T-helper 9 cell (primary cell): ENCODE data around the gene PNPLA5.

Experiments used
- DNase-seq: peaks from one replicate; pipeline ENCODE4 v3.0.0-alpha.2; 2020

PNPLA5 gene

DNA sequence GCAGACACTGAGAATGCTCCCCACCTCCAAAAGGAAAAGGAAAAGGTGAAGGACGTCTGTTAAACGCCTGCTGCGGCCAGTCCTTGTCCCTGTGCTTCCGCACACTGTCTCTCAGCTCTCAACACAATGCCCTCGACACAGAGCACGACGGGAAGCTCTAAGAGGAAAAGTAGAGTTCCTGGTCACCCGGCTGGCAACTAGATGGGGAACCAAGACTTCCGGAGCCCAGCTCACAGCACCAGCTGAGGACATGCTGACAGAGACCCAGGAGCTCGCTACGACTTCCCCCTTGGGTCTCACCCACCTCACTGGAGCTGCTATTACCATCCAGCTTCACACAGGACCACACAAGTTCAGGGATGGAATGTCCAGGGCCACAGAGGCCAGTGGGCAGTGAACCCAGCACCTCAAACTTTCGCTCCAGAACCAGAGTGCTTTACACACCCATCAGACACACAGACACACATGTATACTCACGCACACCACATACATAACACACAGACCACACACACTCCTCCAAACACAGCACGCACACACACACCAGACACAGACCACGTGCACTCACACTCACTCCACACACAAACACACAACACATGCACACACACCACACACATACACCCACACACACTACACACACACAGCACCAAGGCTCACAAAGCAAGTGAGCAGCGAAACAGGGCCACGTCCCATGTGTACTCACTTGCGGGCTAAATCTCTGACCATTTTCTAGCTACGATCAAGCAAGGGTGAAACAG lies 39.1 kb downstream of the PNPLA5 start:
- no peak for DNase-seq

DNA sequence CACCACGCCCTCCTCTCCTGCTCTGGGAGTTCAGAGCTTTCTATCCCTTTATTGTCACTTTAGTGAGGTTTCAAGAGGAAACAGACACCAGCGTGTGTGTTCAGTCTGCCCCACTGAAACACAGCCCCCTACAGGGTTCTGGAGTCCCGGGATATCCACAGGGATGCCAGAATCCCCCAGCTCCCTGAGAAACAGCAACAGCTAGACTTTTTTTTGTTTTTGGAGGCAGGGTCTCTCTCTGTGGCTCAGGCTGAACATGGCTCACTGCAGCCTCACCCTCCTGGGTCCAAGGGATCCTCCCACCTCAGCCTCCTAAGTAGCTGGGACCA lies 39.9 kb downstream of the PNPLA5 start:
- DNase-seq = no peak

DNA sequence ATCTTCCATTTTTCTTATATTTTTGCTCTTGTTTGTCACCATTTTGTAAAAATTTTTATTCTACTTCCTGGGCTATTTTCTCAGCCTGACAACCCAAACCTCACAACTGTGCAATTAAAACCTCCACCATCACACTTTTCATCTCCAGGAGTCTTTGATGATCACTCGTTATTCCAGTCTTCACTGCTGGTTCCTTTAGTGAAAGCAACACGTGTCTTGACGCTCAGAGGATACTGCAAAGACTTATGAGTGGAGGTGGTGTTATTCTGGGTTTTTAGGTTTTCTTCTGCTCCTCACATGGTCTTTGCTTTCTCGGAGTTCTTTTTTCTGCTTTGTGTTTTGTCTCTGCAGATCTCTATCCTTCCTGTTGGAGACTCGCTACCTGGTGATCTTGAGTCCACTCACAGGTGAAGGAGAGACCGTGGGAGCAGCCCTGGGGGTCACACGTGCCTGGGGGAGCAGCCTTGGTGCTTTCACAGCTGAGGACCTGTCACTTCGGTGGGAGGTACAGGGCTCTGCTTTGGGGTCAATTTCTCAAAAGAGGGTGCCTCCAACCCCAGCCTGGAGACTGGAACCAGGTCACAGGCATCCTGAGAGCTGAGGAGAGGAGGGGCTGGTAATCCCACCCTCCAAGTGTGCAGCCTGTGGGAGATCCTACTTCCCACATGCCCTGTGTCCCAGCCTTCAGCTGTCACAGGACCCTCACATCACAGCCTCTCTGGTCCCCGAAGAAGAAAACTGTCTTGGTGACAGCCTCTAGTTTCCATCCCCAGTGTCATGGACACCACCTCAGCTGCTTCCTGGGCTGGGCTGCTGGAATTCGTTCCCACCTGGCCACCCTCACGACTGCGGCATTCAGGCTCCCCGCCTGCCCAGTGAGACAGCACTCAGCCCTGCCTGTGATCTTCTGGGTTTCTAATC lies 40.5 kb downstream of the PNPLA5 start:
- no peak for DNase-seq

DNA sequence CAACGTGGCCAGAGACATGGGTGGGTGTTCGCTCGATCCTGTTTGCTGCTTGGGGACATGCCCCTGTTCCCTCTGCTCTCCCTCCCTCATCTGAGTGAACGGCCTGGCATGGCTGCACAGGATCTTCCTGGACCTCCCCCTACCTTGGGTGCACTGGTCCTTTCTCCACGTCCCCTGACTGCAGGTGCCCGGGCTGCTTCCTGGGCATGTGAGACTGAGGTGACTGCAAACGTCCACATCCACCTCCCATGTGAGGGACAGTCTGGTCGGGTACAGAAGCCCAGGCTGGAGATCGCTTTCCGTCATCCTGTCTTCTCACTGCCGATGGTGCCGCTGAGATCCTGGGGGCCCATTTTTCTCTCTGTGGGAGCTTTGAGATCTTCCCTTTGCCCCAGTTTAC lies 41.3 kb downstream of the PNPLA5 start:
- no peak for DNase-seq

DNA sequence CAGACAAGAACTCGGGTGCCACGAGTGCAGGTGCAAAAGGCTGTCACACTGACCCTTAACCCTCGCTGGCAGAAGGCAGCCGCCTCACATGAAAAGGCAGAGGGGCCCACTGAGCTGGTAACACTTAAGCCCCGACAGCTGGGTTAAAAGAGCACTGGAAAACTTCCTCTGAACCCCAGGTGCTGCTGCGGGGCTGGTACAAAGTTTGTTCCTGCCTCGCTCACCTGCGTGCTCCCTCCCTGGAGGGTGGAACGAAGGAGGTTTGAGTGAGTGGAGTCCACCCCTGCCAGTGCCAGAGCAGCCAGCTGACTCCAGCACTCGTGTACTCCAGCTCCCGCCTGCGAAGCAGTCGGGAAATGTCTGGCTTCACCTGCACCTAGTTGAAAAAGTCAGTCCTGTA lies 42.1 kb downstream of the PNPLA5 start:
- DNase-seq = no peak

DNA sequence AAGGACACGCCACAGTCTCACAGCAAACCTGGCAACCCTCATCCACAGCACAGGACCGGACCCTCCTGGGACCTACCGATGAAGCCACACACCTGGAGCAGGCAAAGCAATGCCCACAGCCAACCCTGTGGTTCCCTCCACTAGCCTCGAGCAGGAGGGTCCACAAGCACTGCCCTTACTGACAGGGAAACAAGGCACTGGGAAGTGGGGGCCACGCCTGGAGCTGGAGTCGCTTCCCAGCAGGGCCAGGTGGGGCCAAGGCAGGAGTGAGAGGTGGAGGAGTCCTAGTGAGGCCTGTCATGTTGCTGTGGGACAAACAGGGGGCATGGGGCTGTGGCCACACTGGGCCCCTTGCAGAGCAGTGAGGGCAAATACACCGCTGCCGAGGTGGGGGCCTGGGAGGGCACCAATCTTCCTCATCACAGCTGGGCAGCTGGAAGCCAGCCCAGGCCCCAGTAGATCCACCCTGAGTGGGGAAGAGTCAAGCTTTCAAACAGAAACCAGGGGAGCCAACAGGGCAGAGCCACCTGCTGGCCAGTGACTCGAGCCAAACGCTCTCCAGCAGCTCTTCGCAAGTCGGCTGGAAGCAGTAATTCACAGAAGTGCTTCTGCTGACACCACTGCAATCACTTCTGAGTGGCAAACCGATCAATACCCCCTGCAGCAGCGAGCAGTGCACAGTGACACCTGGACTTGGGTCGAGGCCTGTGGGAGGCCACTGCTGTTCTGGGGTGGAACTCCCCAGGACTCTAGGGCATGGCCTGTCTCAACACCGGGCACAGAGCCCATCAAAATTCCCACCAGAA lies 43.2 kb downstream of the PNPLA5 start:
- DNase-seq = no peak

DNA sequence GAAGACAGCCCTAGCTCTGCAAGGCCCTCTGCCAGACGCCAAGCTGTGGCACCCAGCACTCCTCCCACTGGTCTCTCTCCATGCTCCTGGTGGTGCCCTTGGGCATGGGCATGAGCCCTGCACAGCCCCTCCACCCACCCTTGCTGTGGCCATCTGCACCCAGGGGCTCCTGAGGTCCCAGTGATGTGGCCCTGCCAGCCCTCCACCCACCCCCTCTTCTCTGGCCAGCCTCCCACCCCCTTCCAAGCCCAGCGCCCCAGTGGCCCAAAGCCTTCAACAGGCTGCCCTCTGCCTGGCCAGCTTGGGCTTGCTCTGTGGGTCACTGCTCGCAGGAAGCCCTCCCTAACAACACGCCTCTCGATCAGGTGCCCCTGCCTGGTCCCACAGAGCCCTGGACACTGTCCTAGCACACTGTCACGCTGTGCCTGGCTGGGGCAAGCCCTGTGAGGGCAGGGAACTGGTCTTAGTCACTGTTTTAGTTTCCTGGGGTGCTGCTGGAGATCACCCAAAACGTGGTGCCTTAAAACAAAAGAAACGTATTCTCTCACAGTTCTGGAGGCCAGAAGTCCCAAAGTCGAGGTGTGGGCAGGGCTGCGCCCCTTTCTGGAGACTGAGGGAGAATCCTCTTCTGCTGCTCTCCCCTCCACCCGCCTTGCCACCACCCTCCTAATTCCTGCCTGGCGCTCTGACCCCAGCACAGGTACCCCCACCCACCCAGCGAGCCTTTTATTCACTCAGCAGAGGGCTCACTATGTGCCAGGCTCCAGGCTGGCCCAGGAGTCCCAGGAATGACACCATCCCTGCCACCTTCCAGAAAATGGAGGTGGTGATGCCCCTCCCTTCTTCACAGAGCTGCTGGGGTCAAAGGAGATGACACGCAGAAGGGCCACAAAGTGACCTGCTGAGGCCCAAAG lies 44.2 kb downstream of the PNPLA5 start:
- DNase-seq = no peak

DNA sequence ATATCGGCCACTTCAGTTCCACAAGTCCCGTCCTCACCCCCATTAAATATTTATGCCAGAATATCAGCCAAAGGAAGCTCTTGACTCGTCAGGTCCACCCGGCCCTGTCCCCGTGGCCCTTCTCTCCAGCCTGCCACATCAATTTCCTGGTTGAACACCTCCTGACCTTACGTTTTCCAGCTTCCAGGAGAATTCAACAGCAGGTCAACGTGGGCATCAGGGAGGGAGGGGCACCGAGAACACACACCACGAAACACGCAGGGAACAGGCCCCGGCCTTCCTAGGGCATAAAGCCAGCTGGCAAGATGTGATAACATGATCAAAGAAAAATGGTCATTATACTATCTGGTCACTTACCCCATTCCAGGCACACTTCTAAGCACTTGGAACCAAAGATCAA lies 44.8 kb downstream of the PNPLA5 start:
- DNase-seq = no peak

DNA sequence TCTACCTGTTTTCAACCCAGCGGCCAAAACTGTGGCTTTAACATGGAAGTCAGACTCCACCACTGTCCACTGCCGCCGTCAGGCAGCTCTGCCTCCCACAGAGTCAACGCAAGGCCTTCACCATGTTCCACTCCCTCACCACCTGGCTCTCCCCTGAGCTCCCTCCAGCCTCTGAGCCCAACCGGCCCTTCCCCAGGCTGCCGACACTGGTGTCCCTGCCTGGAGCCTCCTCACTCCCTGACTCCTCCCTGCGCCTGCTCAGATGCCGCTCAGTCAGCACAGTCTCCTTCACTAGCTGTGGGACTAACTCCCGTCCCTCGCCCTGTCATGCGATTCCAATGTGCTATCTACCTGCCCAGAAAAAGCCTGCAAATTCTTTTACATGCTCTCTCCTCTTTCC lies 45.8 kb downstream of the PNPLA5 start:
- no peak for DNase-seq

DNA sequence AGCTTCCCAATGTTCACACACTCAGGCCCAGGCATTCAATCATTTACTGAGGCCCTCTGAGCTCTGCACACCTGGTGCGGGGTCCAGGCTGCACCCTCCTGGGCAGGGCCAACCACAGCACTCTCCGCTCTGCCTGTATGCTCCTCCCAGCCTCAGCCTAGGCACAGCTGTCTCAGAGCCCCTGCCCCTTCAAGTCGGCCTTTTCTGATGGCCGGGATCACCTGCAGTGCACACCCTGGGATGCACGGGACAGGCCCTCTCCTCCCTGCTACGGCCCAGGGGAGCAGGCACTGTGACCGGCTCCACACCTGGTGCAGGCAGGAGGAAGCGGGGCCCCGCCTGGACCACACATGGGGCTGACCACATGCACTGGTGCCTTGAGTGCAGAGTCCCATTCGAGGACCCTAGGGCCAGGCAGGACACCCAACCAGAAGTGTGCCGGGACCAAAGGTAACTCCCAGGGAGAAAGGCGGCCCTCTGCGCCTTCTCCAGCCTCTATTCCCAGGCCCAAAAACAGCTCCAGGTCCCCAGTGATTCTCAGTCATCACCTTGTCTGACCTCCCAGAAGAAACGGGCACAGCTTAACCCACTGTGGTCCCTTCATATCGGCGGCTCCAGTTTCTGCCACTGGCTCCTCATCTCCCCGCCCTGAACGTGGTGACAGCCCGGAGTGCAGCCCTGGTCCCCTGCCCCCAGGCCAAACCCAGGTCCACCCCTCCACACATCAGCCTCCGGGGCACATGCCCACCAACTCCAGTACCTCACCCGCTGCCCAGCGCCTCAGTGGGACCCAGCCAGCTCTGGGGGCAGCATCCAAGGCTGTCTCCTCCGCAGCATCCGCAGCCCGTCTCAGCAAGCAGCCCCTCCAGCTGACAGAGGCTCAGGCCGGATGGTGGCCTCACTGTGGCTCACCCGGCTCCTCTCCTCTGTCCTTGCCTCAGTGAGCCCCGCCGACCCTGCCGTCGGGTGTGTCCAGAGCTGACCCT lies 47.0 kb downstream of the PNPLA5 start:
- no peak for DNase-seq

DNA sequence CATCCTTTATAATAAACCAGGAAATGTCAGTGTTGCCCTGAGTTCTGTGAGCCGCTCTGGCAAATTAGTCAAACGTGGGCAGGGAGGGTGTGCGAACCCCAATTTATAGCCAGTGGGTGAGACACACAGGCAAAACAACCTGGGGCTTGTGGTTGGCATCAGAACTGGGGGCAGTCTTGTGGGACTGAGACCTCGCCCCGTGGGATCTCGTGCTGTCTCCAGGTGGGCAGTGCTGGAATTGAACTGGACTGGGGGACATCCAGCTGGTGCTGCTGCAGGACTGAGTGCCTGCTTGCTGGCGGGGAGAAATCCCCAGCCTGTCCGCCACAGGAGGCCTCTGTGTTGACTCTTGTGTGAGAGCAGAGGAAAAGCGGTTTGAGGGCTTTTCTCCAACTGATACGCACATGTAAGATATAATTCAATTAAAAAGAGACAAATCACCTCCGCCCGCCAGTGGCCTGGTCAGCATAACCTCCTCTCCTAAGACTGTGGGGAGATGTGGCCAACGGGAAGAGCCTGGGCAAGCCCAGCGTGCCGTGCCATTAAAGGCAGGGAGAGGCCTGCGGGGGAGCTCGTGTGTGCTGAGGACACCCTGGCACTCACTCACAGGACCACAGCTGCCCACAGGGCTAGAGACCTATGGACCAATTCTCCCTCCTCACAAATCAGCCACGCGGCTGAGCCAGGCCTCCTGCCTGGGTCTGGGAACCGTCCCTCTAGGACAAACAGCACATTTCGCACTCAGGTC lies 47.9 kb downstream of the PNPLA5 start:
- no peak for DNase-seq

DNA sequence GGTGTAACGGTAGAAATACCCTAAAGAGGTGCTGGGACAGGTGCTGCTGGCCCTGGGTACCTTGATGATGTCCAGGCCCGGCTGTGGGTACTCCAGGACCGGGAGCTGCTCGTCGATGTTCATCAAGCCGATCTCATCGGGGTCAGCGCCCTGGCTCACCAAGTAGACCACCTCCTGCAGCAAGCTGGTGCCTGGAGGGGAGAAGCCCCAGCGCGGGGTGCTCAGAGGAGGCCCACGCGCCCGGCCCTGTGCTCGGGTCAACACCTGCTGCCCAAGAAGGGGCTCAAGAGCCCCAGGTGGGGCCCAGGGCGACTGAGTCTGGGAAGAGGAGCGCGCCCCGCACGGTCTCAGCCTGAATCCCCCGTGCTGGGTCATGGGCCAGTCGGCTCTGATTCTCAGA lies 50.1 kb downstream of the PNPLA5 start:
- DNase-seq = no peak

DNA sequence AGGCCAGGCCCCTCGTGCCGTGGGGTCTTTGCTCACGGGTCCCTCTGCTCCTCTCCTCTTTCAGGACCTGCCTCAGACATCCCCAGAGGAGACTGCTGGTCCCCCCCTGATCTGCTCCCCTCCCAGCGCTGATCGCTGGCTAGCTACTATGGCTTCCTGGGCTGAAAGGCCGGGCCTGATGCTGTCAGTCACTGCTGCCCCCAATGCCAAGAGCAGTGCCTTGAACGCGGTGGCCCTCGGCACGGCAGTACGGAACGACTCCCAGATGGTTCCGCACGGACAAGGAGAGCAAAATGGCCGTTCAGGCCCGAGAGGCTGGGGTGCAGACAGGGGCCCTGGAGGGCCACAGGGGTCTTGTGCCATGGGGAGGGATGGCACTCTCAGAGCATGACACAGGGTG lies 51.0 kb downstream of the PNPLA5 start:
- DNase-seq = no peak

DNA sequence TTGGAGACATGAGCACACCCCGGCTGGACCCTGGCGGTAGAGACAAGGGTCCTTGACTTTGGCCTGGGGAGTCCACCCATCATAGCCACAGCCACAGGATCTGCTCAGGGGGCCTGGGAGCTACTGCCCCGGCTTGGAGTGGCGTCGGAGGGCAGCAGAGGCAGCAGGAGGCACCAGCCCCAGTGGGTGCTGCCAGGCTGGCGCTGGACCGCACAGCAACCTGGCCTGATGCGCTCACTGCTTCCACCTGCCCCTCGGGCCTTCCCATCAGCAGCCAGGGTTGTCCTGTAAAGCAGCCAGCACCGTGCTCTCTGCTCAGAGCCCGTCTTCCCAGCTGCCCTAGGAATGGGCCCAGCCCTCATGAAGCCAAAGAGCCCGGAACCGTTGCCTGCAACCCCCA lies 51.4 kb downstream of the PNPLA5 start:
- DNase-seq = no peak

DNA sequence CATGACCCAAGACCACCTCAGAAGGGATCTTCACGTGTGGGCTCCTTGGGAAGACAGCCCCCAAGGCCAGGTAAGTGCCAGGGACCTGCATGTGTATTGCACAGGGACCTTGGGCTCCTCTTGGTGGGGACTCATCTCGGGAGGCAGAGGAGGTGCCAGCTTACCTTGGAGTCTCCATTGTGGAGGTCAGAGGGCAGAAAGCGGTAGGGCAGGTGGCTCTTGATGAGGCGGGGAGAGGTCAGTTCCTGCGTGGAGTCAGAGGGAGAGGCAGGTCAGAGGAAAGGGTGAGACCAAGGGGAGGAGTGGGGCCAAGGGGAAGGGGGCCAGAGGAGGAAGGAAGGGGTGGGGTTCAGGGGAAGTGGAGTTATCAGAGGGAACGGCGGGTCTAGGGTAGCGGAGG lies 52.0 kb downstream of the PNPLA5 start:
- no peak for DNase-seq

DNA sequence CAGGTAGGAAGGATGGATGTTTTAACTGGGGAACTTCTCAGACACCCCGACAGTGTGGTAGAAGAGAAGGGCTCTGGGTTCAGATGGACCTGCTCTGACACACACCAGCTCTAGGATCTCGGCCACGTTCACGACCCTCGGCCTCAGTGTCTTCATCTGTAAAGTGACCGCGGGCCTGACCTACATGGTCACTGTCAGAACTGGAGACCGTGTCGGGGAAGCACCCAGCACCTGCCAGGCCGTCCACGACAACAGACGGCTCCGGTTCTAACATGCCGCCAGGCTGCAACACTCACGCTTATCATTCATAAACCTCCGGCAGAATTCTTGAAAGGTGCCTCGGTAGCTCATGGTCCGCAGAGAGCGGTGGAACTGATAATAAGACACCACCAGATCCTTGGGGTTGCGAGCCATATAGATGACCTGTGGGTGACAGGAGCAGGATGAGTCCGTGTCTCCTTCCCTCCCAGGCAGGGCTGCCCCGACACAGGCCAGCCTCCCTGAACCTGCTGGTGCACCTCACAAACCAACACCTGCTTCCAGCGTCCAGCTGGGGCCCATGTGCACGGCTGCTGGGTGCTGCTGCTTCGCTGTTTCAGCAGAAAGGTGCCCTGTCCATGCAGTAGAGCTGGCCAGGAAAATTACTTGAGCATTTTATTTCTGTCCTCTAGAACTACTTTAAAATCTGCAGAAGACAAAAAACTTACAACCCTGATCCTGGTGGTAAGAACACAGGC lies 53.1 kb downstream of the PNPLA5 start:
- DNase-seq = no peak

DNA sequence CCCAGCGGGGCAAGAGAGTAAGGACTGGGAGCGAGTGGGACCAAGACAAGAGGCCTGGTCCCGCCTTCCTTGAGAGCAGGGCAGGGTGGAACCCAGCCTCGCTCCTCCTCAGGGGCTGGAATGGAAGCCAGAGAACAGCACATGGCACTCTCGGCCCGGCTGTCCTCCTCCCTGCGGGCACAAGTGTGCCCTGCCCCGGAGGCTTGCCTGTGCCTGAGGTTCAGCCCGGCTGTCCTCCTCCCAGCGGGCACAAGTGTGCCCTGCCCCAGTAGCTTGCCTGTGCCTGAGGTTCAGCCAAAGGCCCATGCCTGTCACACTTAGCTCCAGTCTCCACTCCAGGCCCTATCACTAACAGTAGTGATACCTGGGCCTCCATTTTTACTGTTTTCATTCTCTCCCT lies 53.7 kb downstream of the PNPLA5 start:
- no peak for DNase-seq

DNA sequence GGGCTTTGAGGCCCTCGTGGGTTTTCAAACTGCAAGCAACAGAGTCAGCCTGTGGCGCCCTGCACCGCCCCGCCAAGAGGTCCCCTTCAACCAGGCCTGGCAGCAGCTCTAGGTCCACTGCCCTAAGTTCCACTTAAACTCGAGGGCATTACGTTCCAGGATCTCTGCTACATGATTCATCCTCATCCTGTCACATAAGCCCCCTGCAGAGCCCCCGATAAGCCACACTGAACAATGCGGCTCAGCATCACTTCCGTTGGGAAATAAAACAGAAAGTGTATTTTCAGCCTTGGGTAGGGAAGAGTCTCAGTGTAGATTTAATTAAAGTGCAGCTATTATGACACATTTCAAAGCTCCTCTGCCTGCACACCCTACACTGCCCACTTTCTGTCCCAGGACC lies 54.1 kb downstream of the PNPLA5 start:
- DNase-seq = no peak

DNA sequence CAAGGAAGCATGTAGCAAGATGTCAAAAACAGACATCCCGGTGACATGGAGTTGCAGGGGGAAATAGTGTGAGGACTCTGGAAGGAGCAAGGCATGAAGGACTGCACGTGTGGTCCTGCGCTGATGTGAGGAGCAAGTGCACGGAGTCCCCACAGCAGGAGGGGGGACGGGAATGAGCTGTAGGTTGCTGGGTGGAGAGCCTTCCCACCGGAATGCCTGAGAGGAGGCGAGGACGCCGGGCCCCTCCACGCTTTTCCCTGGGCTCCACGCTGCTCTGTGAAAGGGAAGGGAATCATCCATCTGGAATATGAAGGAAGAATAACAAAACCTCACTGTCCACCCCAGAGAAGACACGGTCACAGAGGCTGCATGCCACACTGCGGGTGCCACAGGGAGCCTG lies 56.1 kb downstream of the PNPLA5 start:
- no peak for DNase-seq

DNA sequence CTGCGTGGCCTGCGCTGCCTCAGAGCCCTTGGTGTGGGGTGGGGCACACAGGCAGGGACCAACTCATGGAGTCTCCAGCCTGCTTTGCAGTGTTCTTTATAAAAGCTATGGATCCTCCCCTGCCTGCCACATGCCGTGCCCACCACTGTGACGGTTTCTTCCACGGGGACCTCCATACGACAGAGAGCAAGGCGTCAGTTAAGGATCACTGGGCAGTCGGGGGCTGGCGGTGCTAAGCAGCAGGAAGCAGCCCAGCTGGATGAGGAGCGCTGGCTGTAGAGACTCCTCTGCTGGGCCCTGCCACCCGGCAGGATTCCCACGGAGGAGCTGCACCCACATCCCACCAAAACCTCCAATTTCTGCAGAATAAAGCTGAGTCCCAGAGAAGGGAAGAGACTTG lies 56.6 kb downstream of the PNPLA5 start:
- DNase-seq = no peak
